Hematopoietic multipotent progenitor cell (in vitro differentiated cells): ENCODE results near the gene PODXL. TPM values are rescaled to one million over a fixed set of nuclear protein-coding genes. Genes with fewer than 3 reads are reported as not detected.
"Not testable (repeated sequence)": the region's sequence is repeated elsewhere in the genome, so short reads cannot be mapped to it uniquely, and the experiment has no call there.

ENCODE experiments used
- DNase-seq, 3 donors: peaks; one replicate each; pipeline ENCODE4 v3.0.0-alpha.2; 2011 to 2015; ENCODE audit warnings: low read depth in 2 of 3, low spot score in 2 of 3
- total RNA-seq: library from RNA; depleted of rRNA; stranded (reverse); fragments of >200 nt; gene quantifications from one replicate; pipeline ENCODE4 v1.2.3, GENCODE V29; 2012

The PODXL gene
- total RNA-seq, 1 donor: 1.1 TPM

DNA sequence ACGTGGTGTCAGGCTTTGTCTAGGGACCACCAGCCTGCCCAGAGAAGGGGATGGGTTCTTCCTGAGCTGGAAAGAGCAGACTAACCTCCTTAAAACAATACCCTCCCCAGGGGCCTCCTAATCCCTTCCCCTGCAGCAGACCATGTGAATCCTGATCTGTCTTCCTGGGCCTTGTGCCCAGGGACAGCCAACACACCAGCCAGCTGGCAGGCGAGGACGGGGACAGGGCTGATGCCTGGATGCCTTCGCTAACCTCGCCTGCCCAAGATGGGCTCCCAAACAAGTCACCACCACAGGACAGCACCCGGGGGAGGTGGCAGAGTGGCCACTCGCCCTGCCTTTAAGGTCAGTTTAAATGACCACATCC lies 17.6 kb downstream of the PODXL start:
- DNase-seq: no peak

DNA sequence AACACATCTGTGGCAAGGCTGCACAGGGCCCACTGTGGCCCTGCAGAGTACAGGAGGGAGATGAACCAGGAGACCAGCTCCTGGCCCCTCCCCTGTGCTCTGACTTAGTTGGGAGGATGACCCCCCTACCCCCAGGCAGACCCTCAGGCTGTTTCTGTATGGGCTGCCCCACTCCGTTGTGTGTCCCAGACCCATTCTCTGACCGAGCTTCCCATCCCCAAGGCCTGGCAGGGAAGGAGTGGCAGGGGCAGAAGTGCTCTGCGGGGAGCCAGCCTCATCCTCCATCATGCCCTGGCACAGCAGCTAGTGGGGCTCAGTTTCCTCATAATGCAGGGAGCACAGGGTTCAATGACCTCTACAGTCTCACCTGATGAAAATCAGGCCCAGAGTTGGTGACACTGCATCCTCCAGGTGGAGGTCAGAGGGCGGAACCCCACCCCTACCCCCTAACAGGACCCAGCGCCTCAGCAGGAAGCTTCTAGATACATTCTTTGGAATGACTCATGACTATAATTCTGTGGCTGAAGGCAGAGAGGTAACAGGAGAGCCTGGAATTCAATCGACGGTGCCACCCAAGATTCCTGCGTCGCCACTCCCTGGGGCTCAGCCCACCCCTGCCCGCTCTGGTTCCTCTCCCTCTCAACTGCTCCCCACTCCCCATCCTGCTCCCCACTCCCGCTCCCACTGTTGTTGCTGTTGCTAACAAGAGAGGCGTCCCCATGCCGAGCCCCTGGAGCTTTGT lies 18.2 kb downstream of the PODXL start:
- DNase-seq: no peak

- no peak for DNase-seq
Measured at GRCh38 chr7:131537571-131537978, 18.9 kb downstream of the PODXL start.

- DNase-seq: no peak
Measured at GRCh38 chr7:131536361-131536849, 20.0 kb downstream of the PODXL start.

DNA sequence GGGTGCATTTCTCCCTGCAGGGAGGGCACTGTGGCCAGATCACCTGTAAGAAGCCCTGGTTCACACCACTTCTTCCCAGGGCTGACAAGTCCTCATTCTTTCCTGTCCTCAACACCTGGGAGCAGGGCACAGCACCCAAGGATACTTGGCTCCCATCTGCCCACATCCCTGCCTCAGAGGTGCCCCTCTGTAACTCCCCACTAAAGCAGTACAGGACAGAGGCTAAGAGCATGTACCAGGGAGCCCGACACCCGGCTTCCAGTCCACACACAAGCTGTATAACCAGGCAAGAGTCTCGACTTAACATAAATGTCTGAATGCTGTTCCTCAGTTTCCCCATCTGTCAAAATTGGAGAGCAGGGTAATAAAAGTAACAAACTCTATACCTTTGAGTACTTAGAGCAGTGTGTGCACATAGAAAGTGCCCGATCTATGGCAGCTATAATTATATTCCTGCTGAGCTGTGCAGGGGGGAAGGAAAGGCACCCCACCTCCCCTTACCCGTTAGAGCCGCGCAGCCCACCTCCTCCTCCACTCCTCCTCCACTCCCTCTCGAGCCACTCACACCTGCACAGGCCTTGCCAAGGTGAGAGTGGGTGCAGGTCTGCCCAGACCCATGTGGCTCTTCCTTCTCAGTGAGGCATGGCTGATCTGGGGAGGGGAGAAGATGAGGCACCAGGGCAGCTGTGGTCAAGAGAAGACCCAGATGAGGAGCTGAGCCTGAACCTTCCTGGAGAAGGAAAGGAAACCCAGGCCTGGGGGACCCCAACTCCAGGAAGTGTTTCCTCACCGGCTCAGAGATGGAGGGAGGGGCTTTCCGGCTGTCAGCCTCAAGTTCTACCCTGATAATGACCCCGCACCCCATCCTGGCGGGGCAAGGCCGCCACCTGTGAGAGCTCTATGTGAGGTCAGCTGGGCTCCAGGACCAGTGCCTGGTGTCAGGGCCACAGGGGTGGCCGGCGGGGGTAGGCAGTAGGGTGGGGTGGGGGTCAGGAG lies 22.6 kb downstream of the PODXL start:
- DNase-seq: no peak

- no peak for DNase-seq
Measured at GRCh38 chr7:131533151-131533559, 23.3 kb downstream of the PODXL start.

- no peak for DNase-seq
Measured at GRCh38 chr7:131532570-131533091, 23.8 kb downstream of the PODXL start.

DNA sequence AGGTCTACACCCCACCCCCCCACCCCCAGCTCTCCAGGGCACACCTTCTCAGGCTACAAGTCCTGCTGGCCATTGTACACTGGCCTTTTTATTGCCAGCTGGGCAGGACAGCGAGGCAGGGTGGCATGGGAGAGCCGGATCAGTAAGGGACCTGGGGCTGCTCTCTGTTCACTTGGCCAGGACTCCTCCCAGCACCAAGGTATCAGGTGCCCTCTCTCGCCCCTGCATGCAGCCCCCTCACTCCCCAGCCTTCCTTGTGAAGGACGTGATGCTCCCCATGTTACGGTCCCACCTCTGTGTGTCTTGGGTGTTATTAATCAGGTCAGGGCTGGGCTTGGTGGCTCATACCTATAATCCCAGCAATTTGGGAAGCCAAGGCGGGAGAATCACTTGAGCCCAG lies 26.3 kb downstream of the PODXL start:
- DNase-seq: no peak

- DNase-seq: no peak
Measured at GRCh38 chr7:131529617-131530016, 26.8 kb downstream of the PODXL start.

GRCh38 chr7:131529179-131529578 lies 27.2 kb downstream of the PODXL start:
- DNase-seq: no peak

DNA sequence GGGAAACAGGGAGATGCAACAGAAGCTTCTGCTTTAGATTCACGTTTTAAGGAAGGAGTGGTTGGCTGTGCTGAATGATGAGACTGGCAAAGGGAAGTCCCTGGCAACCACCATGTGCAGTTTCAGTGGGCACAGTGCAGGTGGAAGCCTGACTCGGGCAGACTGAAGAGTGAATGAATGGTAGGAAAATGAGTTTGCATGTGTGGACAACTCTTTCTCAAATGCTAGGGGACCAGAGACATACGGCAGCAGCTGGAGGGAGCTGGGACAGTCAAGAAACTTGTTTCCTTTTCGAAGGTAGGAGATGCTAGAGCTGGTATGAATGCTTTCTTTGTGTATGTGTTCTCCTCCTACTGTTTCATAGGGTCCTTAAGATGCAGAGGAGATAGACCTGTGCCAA lies 29.0 kb downstream of the PODXL start:
- peak in 1 of 3 donors; percentile 47 for DNase-seq

DNA sequence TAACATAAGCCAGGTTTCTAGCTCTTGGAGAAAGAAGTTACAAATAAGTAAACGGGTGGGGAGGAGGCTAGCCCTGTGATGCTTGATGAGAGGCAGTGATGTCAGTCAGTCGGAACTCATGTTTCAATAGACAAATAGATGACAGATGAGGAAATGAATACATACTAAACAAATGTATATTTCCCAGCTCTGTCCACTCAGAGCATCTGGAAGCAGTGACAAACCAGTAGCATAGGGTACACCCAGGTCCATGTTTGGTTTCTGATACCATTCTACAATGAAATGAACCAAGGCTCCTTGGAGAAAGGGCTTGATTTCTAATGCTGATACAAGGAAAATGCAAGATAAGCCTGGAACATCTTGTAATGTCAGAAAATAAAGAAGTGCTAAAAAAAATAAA lies 30.6 kb downstream of the PODXL start:
- no peak for DNase-seq

- DNase-seq: no peak
Measured at GRCh38 chr7:131524703-131525102, 31.7 kb downstream of the PODXL start.

DNA sequence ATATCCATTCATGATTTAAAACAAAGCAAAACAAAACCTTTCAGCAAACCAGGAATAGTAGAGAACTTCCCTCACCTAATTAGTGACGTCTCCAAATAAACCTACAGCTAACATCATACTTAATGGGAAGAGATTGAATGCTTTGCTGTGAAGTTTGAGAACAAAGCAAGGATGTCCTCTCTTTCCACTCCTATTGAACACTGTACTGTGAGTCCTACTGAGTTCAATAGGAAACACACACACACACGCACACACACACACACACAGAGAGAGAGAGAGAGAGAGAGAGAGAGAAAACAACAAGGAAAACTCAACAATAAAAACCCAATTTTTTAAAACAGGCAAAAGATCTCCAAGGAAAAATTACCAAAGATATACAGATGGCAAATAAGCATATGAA lies 32.3 kb downstream of the PODXL start:
- DNase-seq: no peak

DNA sequence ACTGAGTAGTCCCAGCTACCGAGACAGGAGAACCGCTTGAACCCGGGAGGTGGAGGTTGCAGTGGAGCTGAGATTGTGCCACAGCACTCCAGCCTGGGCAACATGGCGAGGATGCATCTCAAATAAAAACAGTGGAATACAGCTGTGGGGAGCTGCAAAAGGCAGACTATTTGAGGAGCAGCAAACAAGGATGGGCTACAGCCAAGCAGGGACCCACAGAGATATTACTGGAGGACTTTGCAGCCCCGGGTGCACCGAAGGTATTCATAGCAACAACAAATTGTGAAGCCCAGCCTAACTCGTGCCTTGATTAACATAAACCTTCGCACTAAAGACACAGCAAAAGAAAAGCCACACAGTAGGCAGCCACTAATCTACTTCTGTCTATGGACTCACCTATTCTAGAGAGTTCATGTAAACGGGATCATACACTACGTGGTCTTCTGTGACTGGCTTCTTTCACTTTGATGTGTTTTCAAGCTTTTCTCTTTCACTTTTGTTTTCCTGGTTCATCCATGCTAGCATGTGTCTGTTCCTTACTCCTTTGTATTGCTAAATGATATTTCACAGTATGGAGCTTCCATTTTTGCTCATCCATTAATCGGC lies 34.0 kb downstream of the PODXL start:
- DNase-seq: peak in 1 of 3 donors; percentile 31

DNA sequence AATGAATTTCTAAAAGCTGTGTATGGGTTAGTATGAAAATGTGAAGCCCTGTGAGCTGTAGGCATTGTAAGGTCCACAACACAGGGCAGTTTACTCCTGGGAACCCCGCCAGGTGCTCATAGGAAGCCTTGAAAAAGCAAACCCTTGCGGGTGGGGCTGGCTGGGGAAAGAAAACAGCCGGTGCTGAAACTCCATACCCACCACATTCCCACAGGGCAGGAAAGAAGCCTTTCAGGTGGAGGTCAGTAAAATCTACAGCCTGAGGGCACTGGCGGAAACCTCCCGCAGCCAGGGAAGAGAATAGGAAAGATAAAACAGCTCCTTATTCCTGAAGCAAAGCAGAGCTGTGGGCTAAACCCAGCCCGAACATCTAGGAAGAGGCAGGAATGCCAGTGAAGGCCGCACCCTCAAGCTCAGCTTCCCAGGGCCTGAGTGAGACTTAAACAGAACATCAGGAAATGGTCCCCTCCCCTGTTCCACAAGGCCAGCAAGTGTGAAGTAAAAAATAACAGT lies 34.7 kb downstream of the PODXL start:
- DNase-seq: no peak

GRCh38 chr7:131518626-131519025 lies 37.8 kb downstream of the PODXL start:
- no peak for DNase-seq

- no peak for DNase-seq
Measured at GRCh38 chr7:131517218-131517923, 39.1 kb downstream of the PODXL start.

- DNase-seq: not testable (repeated sequence)
Measured at GRCh38 chr7:131515471-131515870, 41.0 kb downstream of the PODXL start.
